Nephron progenitor cell (in vitro differentiated cells): Measurements from ENCODE around the gene SIPA1L3.

Source experiments
- DNase-seq: peaks from one replicate; pipeline ENCODE4 v3.0.0; 2021
- H3K27ac Mint-ChIP-seq: 2 replicates; pipeline ENCODE4 v1.8.0; 2021; ENCODE audit warnings: mild to moderate bottlenecking, moderate library complexity, mixed read lengths
- H3K27me3 Mint-ChIP-seq: 2 replicates; pipeline ENCODE4 v1.8.0; 2021; ENCODE audit warnings: mild to moderate bottlenecking, low read depth, mixed read lengths; ENCODE audit not compliant: poor library complexity
- H3K36me3 Mint-ChIP-seq: 2 replicates; pipeline ENCODE4 v1.8.0; 2021; ENCODE audit warnings: low read depth, mixed read lengths
- H3K4me1 Mint-ChIP-seq: 2 replicates; pipeline ENCODE4 v1.8.0; 2021; ENCODE audit warnings: mixed read lengths
- H3K4me3 Mint-ChIP-seq: 2 replicates; pipeline ENCODE4 v1.8.0; 2021; ENCODE audit warnings: mild to moderate bottlenecking, moderate library complexity, mixed read lengths
- H3K9me3 Mint-ChIP-seq: 2 replicates; pipeline ENCODE4 v1.8.0; 2021; ENCODE audit warnings: mild to moderate bottlenecking, moderate library complexity, mixed read lengths
- CTCF ChIP-seq: fragments of 200-600 bp; sonication (generic); IDR thresholded peaks from 2 replicates; pipeline ENCODE4 v1.5.0; 2021; ENCODE audit warnings: antibody characterized with exemption

The SIPA1L3 gene

DNA sequence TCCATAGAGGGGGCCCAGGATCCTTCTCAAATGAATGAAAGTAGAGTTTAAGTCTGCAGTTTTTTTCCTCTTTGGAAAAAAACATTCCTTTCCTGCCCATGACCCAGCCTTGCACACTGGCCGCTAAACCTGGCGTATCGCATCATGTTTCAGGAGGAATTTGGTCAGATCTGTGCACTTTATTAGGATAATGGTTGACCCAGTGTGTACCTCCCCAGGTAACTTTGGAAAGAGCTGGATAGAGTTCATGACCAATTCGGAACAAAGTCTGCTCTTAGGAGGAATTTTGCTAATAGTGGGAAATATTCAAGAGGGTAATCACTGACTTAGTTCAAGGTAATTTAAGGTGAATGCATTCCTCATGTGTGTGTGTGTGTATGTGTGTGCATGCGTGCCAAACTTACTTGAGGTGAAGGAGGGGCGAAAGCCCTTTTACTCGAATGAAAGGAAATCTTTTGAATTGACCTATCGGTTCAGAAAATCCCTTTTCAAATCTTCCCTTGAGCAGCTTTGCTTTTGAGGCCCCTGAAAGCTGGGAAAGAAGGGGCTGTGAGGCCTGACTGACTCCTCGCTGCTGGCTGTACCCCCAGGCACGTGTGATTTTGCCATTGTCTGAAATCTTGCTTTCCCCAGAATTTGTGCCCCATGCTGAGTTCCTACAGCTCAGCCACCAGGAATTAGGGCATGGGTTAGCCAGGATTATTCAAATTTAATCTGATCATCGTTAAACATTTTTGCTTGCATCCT lies 46.3 kb downstream of the SIPA1L3 start:
- peaks cover 4% of the 10 kb centered on the region for H3K27me3 Mint-ChIP-seq
- no peak overlapping the region for H3K4me3 Mint-ChIP-seq
- no peak for TF ChIP-seq CTCF
- no peak for DNase-seq
- peaks cover 35% of the 10 kb centered on the region for H3K4me1 Mint-ChIP-seq
- peaks cover 14% of the 10 kb centered on the region for H3K9me3 Mint-ChIP-seq
- peak overlapping the region; percentile 97 for H3K27ac Mint-ChIP-seq
- H3K36me3 Mint-ChIP-seq, result peaks cover 35% of the 10 kb centered on the region

DNA sequence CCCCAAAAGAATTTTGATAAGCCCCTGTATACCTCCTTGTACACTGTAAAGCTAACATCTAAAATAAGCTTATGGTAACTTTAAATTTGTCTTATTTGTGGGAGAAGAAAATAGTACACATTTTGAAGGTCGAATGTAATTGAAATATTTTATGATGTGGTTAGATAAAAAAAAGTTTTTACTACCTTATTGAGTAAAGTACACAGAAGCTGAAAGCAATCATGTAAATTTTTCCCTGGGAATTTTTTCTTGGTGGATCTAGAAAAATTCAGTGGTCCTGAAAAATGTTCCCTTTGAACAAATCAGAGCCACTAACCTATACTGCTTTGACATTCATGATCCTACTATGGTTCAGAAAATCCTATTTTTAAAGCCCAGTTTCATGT lies 46.9 kb downstream of the SIPA1L3 start:
- TF ChIP-seq CTCF, result no peak
- Mint-ChIP-seq H3K4me3 (no peak overlapping the region), H3K9me3 (peaks cover 20% of the 10 kb centered on the region), H3K27ac (peak overlapping the region; percentile 97), H3K4me1 (peaks cover 35% of the 10 kb centered on the region), H3K36me3 (peaks cover 36% of the 10 kb centered on the region), H3K27me3 (no peaks in the 10 kb centered on the region)
- DNase-seq, result no peak

DNA sequence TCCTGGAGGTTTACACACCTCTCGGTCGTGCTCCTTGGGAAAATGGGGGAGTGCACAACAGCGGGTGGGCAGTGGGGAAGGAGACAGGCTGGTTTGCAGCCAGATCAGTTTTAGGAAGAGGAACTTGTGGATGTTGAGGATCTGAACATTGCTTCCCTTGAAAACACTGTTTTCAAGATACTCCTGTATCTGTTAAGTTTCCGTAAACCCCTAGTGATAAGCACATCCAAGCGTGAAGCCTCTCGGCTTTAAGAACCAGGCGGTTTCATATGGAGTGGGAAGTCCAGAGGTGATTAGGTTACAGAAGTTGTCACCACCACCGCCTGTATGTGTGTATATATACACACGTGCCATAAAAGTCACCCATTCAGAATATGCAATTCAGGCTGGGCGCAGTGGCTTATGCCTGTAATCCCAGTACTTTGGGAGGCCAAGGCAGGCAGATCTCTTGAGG lies 47.4 kb downstream of the SIPA1L3 start:
- H3K27ac Mint-ChIP-seq, result peak overlapping the region; percentile 97

GRCh38 chr19:37955986-37956385 lies 49.0 kb downstream of the SIPA1L3 start:
- H3K4me3 Mint-ChIP-seq, result no peak overlapping the region
- peaks cover 32% of the 10 kb centered on the region for H3K9me3 Mint-ChIP-seq
- H3K4me1 Mint-ChIP-seq, result peaks cover 32% of the 10 kb centered on the region
- DNase-seq, result no peak
- H3K36me3 Mint-ChIP-seq, result peaks cover 40% of the 10 kb centered on the region
- peak overlapping the region; percentile 91 for H3K27ac Mint-ChIP-seq
- TF ChIP-seq CTCF, result no peak
- no peaks in the 10 kb centered on the region for H3K27me3 Mint-ChIP-seq

More for the DNA sequence above, 47.4 kb downstream of the SIPA1L3 start:
- Mint-ChIP-seq H3K27me3 (no peaks in the 10 kb centered on the region), H3K4me1 (peaks cover 35% of the 10 kb centered on the region), H3K36me3 (peaks cover 41% of the 10 kb centered on the region), H3K4me3 (no peak overlapping the region), H3K9me3 (peaks cover 25% of the 10 kb centered on the region)
- DNase-seq, result no peak
- TF ChIP-seq CTCF, result no peak

DNA sequence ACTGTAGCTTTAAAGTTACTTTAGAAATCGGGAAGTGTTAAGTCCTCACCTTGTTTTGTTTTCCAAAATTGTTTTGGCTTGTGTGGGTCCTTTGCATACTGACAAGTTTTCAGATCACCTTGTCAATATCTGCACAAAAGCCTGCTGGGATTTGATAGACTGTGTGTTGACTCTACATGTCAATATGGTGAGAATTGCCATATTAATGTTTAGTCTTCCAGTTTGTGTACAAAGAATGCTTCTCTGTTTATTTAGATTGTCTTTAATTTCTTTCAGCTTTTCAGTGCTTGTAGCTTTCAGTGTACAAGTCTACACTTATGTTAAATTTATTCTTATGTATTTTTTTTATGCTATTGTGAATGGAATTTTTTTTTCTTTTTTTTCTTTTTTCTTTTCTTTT lies 50.2 kb downstream of the SIPA1L3 start:
- Mint-ChIP-seq H3K4me1 (peaks cover 28% of the 10 kb centered on the region), H3K4me3 (no peak overlapping the region), H3K36me3 (peaks cover 44% of the 10 kb centered on the region), H3K27me3 (no peaks in the 10 kb centered on the region), H3K9me3 (peaks cover 35% of the 10 kb centered on the region), H3K27ac (no peak overlapping the region)
- DNase-seq, result no peak
- TF ChIP-seq CTCF, result no peak

- Mint-ChIP-seq H3K4me1 (peaks cover 26% of the 10 kb centered on the region), H3K4me3 (no peak overlapping the region), H3K27ac (no peak overlapping the region), H3K9me3 (peaks cover 43% of the 10 kb centered on the region), H3K27me3 (no peaks in the 10 kb centered on the region), H3K36me3 (peaks cover 52% of the 10 kb centered on the region)
- DNase-seq, result no peak
- TF ChIP-seq CTCF, result no peak
These were observed 52.7 kb downstream of the SIPA1L3 start for GRCh38 chr19:37959665-37960114.
